KMS-11 (cell line): Measurements from ENCODE around the gene RBCK1.

Source experiments
- H2AFZ ChIP-seq: fragments of 200-600 bp; sonication (generic); 2 replicates; pipeline ENCODE4 v1.6.1; 2016; ENCODE audit warnings: antibody characterized with exemption, mixed run types, low read depth
- H3K27ac ChIP-seq: fragments of 200-600 bp; sonication (generic); 2 replicates; pipeline ENCODE4 v1.6.1; 2016; ENCODE audit warnings: mild to moderate bottlenecking, mixed run types
- H3K27me3 ChIP-seq: fragments of 200-600 bp; sonication (generic); 2 replicates; pipeline ENCODE4 v1.6.1; 2017; ENCODE audit warnings: mild to moderate bottlenecking, low read depth, mixed run types, moderate library complexity; ENCODE audit not compliant: insufficient read depth
- H3K36me3 ChIP-seq: fragments of 200-600 bp; sonication (generic); 2 replicates; pipeline ENCODE4 v1.6.1; 2017; ENCODE audit warnings: mild to moderate bottlenecking, mixed run types; ENCODE audit not compliant: insufficient read depth
- H3K4me1 ChIP-seq: fragments of 200-600 bp; sonication (generic); 2 replicates; pipeline ENCODE4 v1.6.1; 2016; ENCODE audit warnings: mild to moderate bottlenecking, low read depth, mixed run types; ENCODE audit not compliant: poor library complexity, severe bottlenecking
- H3K4me2 ChIP-seq: fragments of 200-600 bp; sonication (generic); 2 replicates; pipeline ENCODE4 v1.7.0; 2016; ENCODE audit warnings: mild to moderate bottlenecking, mixed run types
- H3K4me3 ChIP-seq: fragments of 200-600 bp; sonication (generic); IDR thresholded peaks from 2 replicates; pipeline ENCODE4 v1.6.1; 2017; ENCODE audit warnings: low read depth, low read length, mixed read lengths; ENCODE audit not compliant: insufficient read depth
- H3K79me2 ChIP-seq: fragments of 200-600 bp; sonication (generic); 2 replicates; pipeline ENCODE4 v1.6.1; 2016; ENCODE audit warnings: low read depth, mixed run types; ENCODE audit not compliant: insufficient read depth
- H3K9ac ChIP-seq: fragments of 200-600 bp; sonication (generic); 2 replicates; pipeline ENCODE4 v1.6.1; 2016; ENCODE audit warnings: mild to moderate bottlenecking, mixed run types
- H4K20me1 ChIP-seq: fragments of 200-600 bp; sonication (generic); 2 replicates; pipeline ENCODE4 v1.6.1; 2016; ENCODE audit warnings: mild to moderate bottlenecking, mixed run types; ENCODE audit not compliant: insufficient read depth
- CTCF ChIP-seq: fragments of 200-600 bp; sonication (generic); conservative IDR thresholded peaks from 2 replicates; pipeline ENCODE4 v1.6.1; 2017; ENCODE audit warnings: low read depth, mild to moderate bottlenecking, antibody characterized with exemption, low read length, moderate library complexity, mixed read lengths

RBCK1 gene

GRCh38 chr20:416950-417800 is 9.1 kb downstream of the RBCK1 start:
- Histone ChIP-seq H2AFZ (no peak overlapping the region), H3K4me1 (peaks cover 9% of the 10 kb centered on the region), H3K79me2 (no peaks in the 10 kb centered on the region), H3K4me3 (no peak overlapping the region), H3K27me3 (no peaks in the 10 kb centered on the region), H3K36me3 (no peaks in the 10 kb centered on the region), H3K27ac (no peak overlapping the region), H3K4me2 (no peak overlapping the region), H3K9ac (no peak overlapping the region), H4K20me1 (no peaks in the 10 kb centered on the region)
- TF ChIP-seq CTCF = no peak

- peaks cover 9% of the 10 kb centered on the region for H3K4me1 ChIP-seq
- H3K27ac ChIP-seq = no peak overlapping the region
- H3K4me3 ChIP-seq = no peak overlapping the region
- no peak for TF ChIP-seq CTCF
- H3K36me3 ChIP-seq = no peaks in the 10 kb centered on the region
- no peaks in the 10 kb centered on the region for H4K20me1 ChIP-seq
- H3K27me3 ChIP-seq = no peaks in the 10 kb centered on the region
- no peaks in the 10 kb centered on the region for H3K79me2 ChIP-seq
- no peak overlapping the region for H3K4me2 ChIP-seq
- H2AFZ ChIP-seq = no peak overlapping the region
- H3K9ac ChIP-seq = no peak overlapping the region
Observed at GRCh38 chr20:417801-418342, 9.8 kb downstream of the RBCK1 start.

- H3K27me3 ChIP-seq = no peaks in the 10 kb centered on the region
- H3K9ac ChIP-seq = peak overlapping the region; percentile 15; the same call in 1 of the 2 replicates
- H3K27ac ChIP-seq = no peak overlapping the region
- H3K36me3 ChIP-seq = no peaks in the 10 kb centered on the region
- H3K4me1 ChIP-seq = peaks cover 9% of the 10 kb centered on the region
- no peaks in the 10 kb centered on the region for H3K79me2 ChIP-seq
- H3K4me2 ChIP-seq = 0 out of 2 replicates have a peak overlapping the region, but pooled peaks have one; percentile 1
- H2AFZ ChIP-seq = no peak overlapping the region
- no peak for TF ChIP-seq CTCF
- no peaks in the 10 kb centered on the region for H4K20me1 ChIP-seq
- no peak overlapping the region for H3K4me3 ChIP-seq
Observed at GRCh38 chr20:418858-419365, 10.8 kb downstream of the RBCK1 start.

GRCh38 chr20:419556-420165 is 11.6 kb downstream of the RBCK1 start:
- Histone ChIP-seq H2AFZ (no peak overlapping the region), H4K20me1 (no peaks in the 10 kb centered on the region), H3K4me2 (no peak overlapping the region; the same call in 1 of the 2 replicates), H3K4me1 (peaks cover 9% of the 10 kb centered on the region), H3K9ac (peak overlapping the region; percentile 15; the same call in 1 of the 2 replicates), H3K27ac (no peak overlapping the region), H3K27me3 (no peaks in the 10 kb centered on the region), H3K4me3 (no peak overlapping the region), H3K79me2 (no peaks in the 10 kb centered on the region), H3K36me3 (no peaks in the 10 kb centered on the region)
- no peak for TF ChIP-seq CTCF
